ENCODE results near the gene ZNF483.

- TF ChIP-seq CTCF (IDR thresholded peaks at IDR 0.05 in 2 of 3, conservative IDR thresholded peaks at IDR 0.05 in 1 of 3; ENCODE audit: insufficient read depth in 2 of 3, low read depth in 1 of 3, low read length in 3 of 3) (no peak), U2AF2 (optimal IDR thresholded peaks at IDR 0.05; ENCODE audit: low read depth, low read length) (no peak), POLR2A (conservative IDR thresholded peaks at IDR 0.05) (no peak), ZNF121 (CRISPR knock-in tag; conservative IDR thresholded peaks at IDR 0.05) (no peak)
These were observed 47.3 kb upstream of the ZNF483 start for GRCh38 chr9:111477677-111478076.

All from K562 (cell line).